MM.1S (cell line): Measurements from ENCODE around the gene MARCHF9.

Experiments used
- DNase-seq: peaks from one replicate; pipeline ENCODE4 v3.0.0-alpha.2; 2015
- H2AFZ ChIP-seq: fragments of 300-600 bp; sonication (generic); 2 replicates; pipeline ENCODE4 v1.6.0; 2016; ENCODE audit warnings: antibody characterized with exemption, low read length
- H3F3A ChIP-seq: fragments of 300-600 bp; sonication (generic); 2 replicates; pipeline ENCODE4 v1.6.1; 2016; ENCODE audit warnings: mild to moderate bottlenecking, antibody characterized with exemption, low read length, moderate library complexity, mixed read lengths; ENCODE audit not compliant: insufficient read depth
- H3K27ac ChIP-seq: fragments of 300-600 bp; sonication (generic); 2 replicates; pipeline ENCODE4 v1.5.1; 2016; ENCODE audit warnings: mild to moderate bottlenecking, low read length
- H3K27me3 ChIP-seq: fragments of 300-600 bp; sonication (generic); replicated peaks from 2 replicates; pipeline ENCODE4 v1.6.0; 2016; ENCODE audit warnings: low read length; ENCODE audit not compliant: insufficient read depth
- H3K36me3 ChIP-seq: fragments of 300-600 bp; sonication (generic); replicated peaks from 2 replicates; pipeline ENCODE4 v1.6.1; 2016; ENCODE audit warnings: mild to moderate bottlenecking, low read length, mixed read lengths; ENCODE audit not compliant: insufficient read depth
- H3K4me1 ChIP-seq: fragments of 300-600 bp; sonication (generic); 2 replicates; pipeline ENCODE4 v1.6.1; 2016; ENCODE audit warnings: low read length, mixed read lengths
- H3K4me2 ChIP-seq: fragments of 300-600 bp; sonication (generic); 2 replicates; pipeline ENCODE4 v1.6.0; 2016; ENCODE audit warnings: low read depth, low read length
- H3K4me3 ChIP-seq: fragments of 300-600 bp; sonication (generic); 2 replicates; pipeline ENCODE4 v1.5.1; 2016; ENCODE audit warnings: low read length, mixed read lengths
- H3K79me2 ChIP-seq: fragments of 300-600 bp; sonication (generic); 2 replicates; pipeline ENCODE4 v1.6.1; 2016; ENCODE audit warnings: mixed run types, low read length, mixed read lengths
- H3K9ac ChIP-seq: fragments of 300-600 bp; sonication (generic); 2 replicates; pipeline ENCODE4 v1.6.1; 2016; ENCODE audit warnings: low read length, mixed read lengths
- H3K9me2 ChIP-seq: fragments of 300-600 bp; sonication (generic); replicated peaks from 2 replicates; pipeline ENCODE4 v1.6.1; 2016; ENCODE audit warnings: mild to moderate bottlenecking, low read length, mixed read lengths; ENCODE audit not compliant: insufficient read depth
- H3K9me3 ChIP-seq: fragments of 300-600 bp; sonication (generic); replicated peaks from 2 replicates; pipeline ENCODE4 v1.6.1; 2016; ENCODE audit warnings: mild to moderate bottlenecking, low read length, mixed read lengths; ENCODE audit not compliant: insufficient read depth
- H4K20me1 ChIP-seq: fragments of 300-600 bp; sonication (generic); 2 replicates; pipeline ENCODE4 v1.6.1; 2016; ENCODE audit warnings: mild to moderate bottlenecking, low read length, moderate library complexity, mixed read lengths; ENCODE audit not compliant: insufficient read depth
- EZH2 ChIP-seq: fragments of 300-600 bp; sonication (generic); optimal IDR thresholded peaks from 2 replicates; pipeline ENCODE3; 2017; ENCODE audit warnings: low read depth, mild to moderate bottlenecking, antibody characterized with exemption, low read length, mixed read lengths
- EZH2phosphoT487 ChIP-seq: fragments of 300-600 bp; sonication (generic); IDR thresholded peaks from 2 replicates; pipeline ENCODE4 v1.6.1; 2018; ENCODE audit warnings: antibody characterized with exemption, low read length
- TF ChIP-seq, protein P1 (sequence below): fragments of 300-600 bp; sonication (generic); IDR thresholded peaks from 2 replicates; pipeline ENCODE4 v1.5.1; 2016; ENCODE audit warnings: antibody characterized with exemption, low read length, mixed read lengths

Gene MARCHF9

DNA sequence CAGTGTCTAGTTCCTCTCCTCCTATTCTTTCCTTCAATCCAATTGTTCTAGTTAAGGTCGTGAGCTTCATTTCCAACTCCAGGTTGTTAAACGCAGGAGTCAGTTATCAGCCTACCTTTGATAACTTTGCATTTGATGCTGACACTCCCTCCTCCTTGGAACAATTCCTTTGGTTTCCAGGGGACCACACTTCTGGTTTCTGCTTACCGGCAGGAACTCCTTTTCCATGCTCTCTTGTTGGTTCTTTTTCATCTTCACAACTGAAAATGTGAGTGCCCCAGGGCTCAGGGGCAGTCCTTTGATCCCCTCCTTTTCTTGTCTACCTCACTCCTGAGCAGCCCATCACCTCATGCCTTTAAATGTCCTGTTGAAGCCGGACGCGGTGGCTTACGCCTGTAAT, 22.5 kb downstream of the MARCHF9 start:
- Histone ChIP-seq H4K20me1 (no peaks in the 10 kb centered on the region), H3K4me2 (no peak overlapping the region), H2AFZ (no peak overlapping the region), H3F3A (no peaks in the 10 kb centered on the region), H3K27ac (no peak overlapping the region), H3K27me3 (no peaks in the 10 kb centered on the region), H3K79me2 (no peaks in the 10 kb centered on the region), H3K4me3 (no peak overlapping the region), H3K9ac (no peak overlapping the region), H3K9me2 (no peaks in the 10 kb centered on the region), H3K36me3 (no peaks in the 10 kb centered on the region), H3K4me1 (peaks cover 11% of the 10 kb centered on the region), H3K9me3 (no peaks in the 10 kb centered on the region)
- DNase-seq: no peak
- TF ChIP-seq, protein P1, sequence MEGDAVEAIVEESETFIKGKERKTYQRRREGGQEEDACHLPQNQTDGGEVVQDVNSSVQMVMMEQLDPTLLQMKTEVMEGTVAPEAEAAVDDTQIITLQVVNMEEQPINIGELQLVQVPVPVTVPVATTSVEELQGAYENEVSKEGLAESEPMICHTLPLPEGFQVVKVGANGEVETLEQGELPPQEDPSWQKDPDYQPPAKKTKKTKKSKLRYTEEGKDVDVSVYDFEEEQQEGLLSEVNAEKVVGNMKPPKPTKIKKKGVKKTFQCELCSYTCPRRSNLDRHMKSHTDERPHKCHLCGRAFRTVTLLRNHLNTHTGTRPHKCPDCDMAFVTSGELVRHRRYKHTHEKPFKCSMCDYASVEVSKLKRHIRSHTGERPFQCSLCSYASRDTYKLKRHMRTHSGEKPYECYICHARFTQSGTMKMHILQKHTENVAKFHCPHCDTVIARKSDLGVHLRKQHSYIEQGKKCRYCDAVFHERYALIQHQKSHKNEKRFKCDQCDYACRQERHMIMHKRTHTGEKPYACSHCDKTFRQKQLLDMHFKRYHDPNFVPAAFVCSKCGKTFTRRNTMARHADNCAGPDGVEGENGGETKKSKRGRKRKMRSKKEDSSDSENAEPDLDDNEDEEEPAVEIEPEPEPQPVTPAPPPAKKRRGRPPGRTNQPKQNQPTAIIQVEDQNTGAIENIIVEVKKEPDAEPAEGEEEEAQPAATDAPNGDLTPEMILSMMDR: no peak
- TF ChIP-seq EZH2 (no peak), EZH2phosphoT487 (no peak)

DNA sequence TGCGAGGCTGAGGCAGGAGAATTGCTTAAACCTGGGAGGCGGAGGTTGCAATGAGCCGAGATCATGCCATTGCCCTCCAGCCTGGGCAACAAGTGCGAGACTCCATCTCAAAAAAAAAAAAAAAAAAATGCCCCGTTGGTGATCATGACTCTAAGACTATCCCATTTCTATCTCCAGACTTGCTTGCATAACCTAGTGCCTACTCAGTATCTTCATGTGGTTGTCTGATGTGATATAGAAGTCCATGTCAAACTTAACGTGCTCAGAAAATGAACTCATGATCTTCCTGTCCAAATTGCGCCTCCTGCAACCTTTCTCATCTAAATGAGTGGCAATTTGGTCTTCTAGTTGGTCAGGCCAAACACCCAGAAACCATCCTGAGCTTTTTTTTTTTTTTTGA, 23.0 kb downstream of the MARCHF9 start:
- Histone ChIP-seq H3K27ac (no peak overlapping the region), H3K79me2 (peaks cover 4% of the 10 kb centered on the region), H3K36me3 (no peaks in the 10 kb centered on the region), H3K4me3 (no peak overlapping the region), H3K9me3 (no peaks in the 10 kb centered on the region), H4K20me1 (no peaks in the 10 kb centered on the region), H3K9ac (no peak overlapping the region), H3K27me3 (no peaks in the 10 kb centered on the region), H3F3A (0 out of 2 replicates have a peak, but pooled peaks cover under 1% of the 10 kb centered on the region), H3K9me2 (no peaks in the 10 kb centered on the region), H3K4me1 (peaks cover 12% of the 10 kb centered on the region), H2AFZ (no peak overlapping the region), H3K4me2 (no peak overlapping the region)
- DNase-seq: no peak
- TF ChIP-seq, protein P1: no peak
- TF ChIP-seq EZH2phosphoT487: no peak
- TF ChIP-seq EZH2: no peak

DNA sequence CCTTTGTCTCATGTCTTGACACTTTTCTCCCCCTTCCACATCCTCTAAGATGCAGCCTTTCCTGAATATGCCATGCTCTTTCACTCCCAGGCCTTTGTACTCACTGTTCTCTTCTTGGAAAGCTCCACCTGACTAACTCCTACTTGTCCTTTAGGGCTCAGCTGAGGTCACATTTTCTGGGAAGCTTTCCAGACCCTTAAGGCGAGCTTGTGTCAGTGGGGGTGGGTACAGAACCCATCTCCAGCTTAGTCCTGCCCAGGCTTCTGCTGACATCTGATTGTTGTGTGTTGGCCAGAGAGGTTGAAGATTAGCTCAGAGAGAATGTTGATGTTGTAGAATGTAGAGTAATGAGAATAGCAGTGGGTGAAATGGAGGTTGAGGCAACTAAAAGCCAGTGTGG, 24.8 kb downstream of the MARCHF9 start:
- no peaks in the 10 kb centered on the region for H3K9me2 ChIP-seq
- H3K79me2 ChIP-seq: peaks cover 21% of the 10 kb centered on the region
- H3K4me3 ChIP-seq: no peak overlapping the region
- H3K36me3 ChIP-seq: no peaks in the 10 kb centered on the region
- 0 out of 2 replicates have a peak, but pooled peaks cover 3% of the 10 kb centered on the region for H3F3A ChIP-seq
- H3K27me3 ChIP-seq: no peaks in the 10 kb centered on the region
- no peak for DNase-seq
- no peak overlapping the region for H2AFZ ChIP-seq
- no peaks in the 10 kb centered on the region for H4K20me1 ChIP-seq
- TF ChIP-seq, protein P1: no peak
- TF ChIP-seq EZH2 (no peak), EZH2phosphoT487 (no peak)
- no peak overlapping the region for H3K27ac ChIP-seq
- no peak overlapping the region for H3K9ac ChIP-seq
- no peaks in the 10 kb centered on the region for H3K9me3 ChIP-seq
- H3K4me2 ChIP-seq: no peak overlapping the region
- peaks cover 12% of the 10 kb centered on the region for H3K4me1 ChIP-seq
